Measurements from ENCODE around the gene B4GALNT2.
"Not testable (repeated sequence)": the region's sequence is repeated elsewhere in the genome, so short reads cannot be mapped to it uniquely, and the experiment has no call there.

B4GALNT2 gene

GRCh38 chr17:49121696-49122292 is 10.8 kb upstream of the B4GALNT2 start:
- no peak for DNase-seq

GRCh38 chr17:49122566-49122965 is 10.0 kb upstream of the B4GALNT2 start:
- DNase-seq: no peak

- no peak for DNase-seq
These were observed 9.5 kb upstream of the B4GALNT2 start for GRCh38 chr17:49123061-49123460.

GRCh38 chr17:49125449-49125848 is 7.1 kb upstream of the B4GALNT2 start:
- no peak for DNase-seq

GRCh38 chr17:49126183-49126859 is 6.2 kb upstream of the B4GALNT2 start:
- DNase-seq: not testable (repeated sequence)

GRCh38 chr17:49129359-49129950 is 3.1 kb upstream of the B4GALNT2 start:
- not testable (repeated sequence) for DNase-seq

- no peak for DNase-seq
These were observed 1.7 kb upstream of the B4GALNT2 start for GRCh38 chr17:49130891-49131290.

- no peak for DNase-seq
These were observed 261 bp upstream of the B4GALNT2 start for GRCh38 chr17:49132317-49132698.

GRCh38 chr17:49136335-49136734 is 3.8 kb downstream of the B4GALNT2 start:
- DNase-seq: no peak

GRCh38 chr17:49145654-49146053 is 13.1 kb downstream of the B4GALNT2 start:
- not testable (repeated sequence) for DNase-seq

GRCh38 chr17:49146620-49147306 is 14.2 kb downstream of the B4GALNT2 start:
- no peak for DNase-seq

GRCh38 chr17:49148171-49148570 is 15.6 kb downstream of the B4GALNT2 start:
- no peak for DNase-seq

GRCh38 chr17:49151996-49152395 is 19.4 kb downstream of the B4GALNT2 start:
- DNase-seq: no peak

- no peak for DNase-seq
These were observed 23.7 kb downstream of the B4GALNT2 start for GRCh38 chr17:49156256-49156655.

- DNase-seq: no peak
These were observed 25.2 kb downstream of the B4GALNT2 start for GRCh38 chr17:49157784-49158183.

GRCh38 chr17:49162866-49163265 is 30.3 kb downstream of the B4GALNT2 start:
- DNase-seq: no peak

- DNase-seq: no peak
These were observed 32.6 kb downstream of the B4GALNT2 start for GRCh38 chr17:49165143-49165542.

- DNase-seq: no peak
These were observed 36.1 kb downstream of the B4GALNT2 start for GRCh38 chr17:49168706-49169105.

- DNase-seq: no peak
These were observed 37.6 kb downstream of the B4GALNT2 start for GRCh38 chr17:49170216-49170615.

- not testable (repeated sequence) for DNase-seq
These were observed 38.1 kb downstream of the B4GALNT2 start for GRCh38 chr17:49170711-49171110.

- DNase-seq: not testable (repeated sequence)
These were observed 43.4 kb downstream of the B4GALNT2 start for GRCh38 chr17:49175978-49176377.

GRCh38 chr17:49180303-49180702 is 47.7 kb downstream of the B4GALNT2 start:
- peak; percentile 2 for DNase-seq

- DNase-seq: no peak
These were observed 48.5 kb downstream of the B4GALNT2 start for GRCh38 chr17:49180998-49181635.
